K562 (cell line): Measurements from ENCODE around the gene ELFN2. TPM values are rescaled to one million over a fixed set of nuclear protein-coding genes. Genes with fewer than 3 reads are reported as not detected.

Experiments
- ATAC-seq: fragments of 200-7000 bp; cut with Tn5 transposase; 3 replicates; pipeline ENCODE4 v1.9.1; 2020; ENCODE audit warnings: moderate library complexity
- BruUV-seq: library from RNA; stranded (reverse); fragments of 400-500 nt; replicated peaks from 2 replicates; lab custom pipeline; 2021; lab: Mats Ljungman, UMichigan
- CTCF ChIA-PET: fragments of 300-600 bp; formaldehyde crosslinking; extraction: SDS; loops from one replicate; lab custom pipeline; 2021; ENCODE audit warnings: low intra/inter-chr PET ratio; lab: Yijun Ruan, JAX
- POLR2A ChIA-PET: fragments of 300-600, 350-650 bp; sonication (Branson Sonifier 250); formaldehyde crosslinking; extraction: SDS; loops from one replicate; lab custom pipeline; 2021; ENCODE audit warnings: antibody characterized with exemption, inconsistent platforms; lab: Yijun Ruan, JAX
- DNase-seq, 4 experiments: peaks; one replicate each; pipeline versions ENCODE4 v3.0.0 to v3.0.0-alpha.2; 2011 to 2018; ENCODE audit warnings: low spot score in 3 of 4, mixed read lengths in 3 of 4; ENCODE audit errors: extremely low read depth in 1 of 4
- FAIRE-seq: peaks from 2 replicates; lab custom pipeline; 2011; peaks lifted over from hg19 to GRCh38; lab: Jason Lieb, UNC
- H2AFZ ChIP-seq: 2 replicates; pipeline ENCODE4 v1.6.0; 2011; ENCODE audit warnings: low read depth, low read length, control low read depth, inconsistent platforms
- H3K27ac ChIP-seq: fragments of 200-600 bp; 3 replicates; pipeline ENCODE4 v1.8.0; 2011; ENCODE audit warnings: low read depth, mild to moderate bottlenecking, control low read depth, inconsistent platforms, low read length, moderate library complexity, mixed read lengths; ENCODE audit errors: extremely low read depth
- H3K27me3 ChIP-seq, 2 experiments: fragments of 300-600 bp in 1 of 2; 2 replicates in 1 of 2; 3 replicates in 1 of 2; pipeline versions ENCODE4 v1.6.0 to v1.8.0; 2011; ENCODE audit warnings: inconsistent platforms in 2 of 2, low read length in 2 of 2, mild to moderate bottlenecking in 1 of 2, mixed read lengths in 1 of 2, moderate library complexity in 1 of 2; ENCODE audit not compliant: control insufficient read depth in 2 of 2, insufficient read depth in 2 of 2
- H3K36me3 ChIP-seq: fragments of 300-600 bp; 3 replicates; pipeline ENCODE4 v1.8.0; 2011; ENCODE audit warnings: mild to moderate bottlenecking, low read length, inconsistent platforms; ENCODE audit not compliant: control insufficient read depth, insufficient read depth
- H3K4me1 ChIP-seq, 2 experiments: fragments of 200-600 bp in 1 of 2; replicated peaks in 1 of 2; 2 replicates in 1 of 2; 3 replicates in 1 of 2; pipeline versions ENCODE4 v1.5.1 to v1.8.0; 2011; ENCODE audit warnings: inconsistent platforms in 2 of 2, low read length in 2 of 2, mild to moderate bottlenecking in 1 of 2, mixed read lengths in 1 of 2, moderate library complexity in 1 of 2; ENCODE audit not compliant: control insufficient read depth in 2 of 2, insufficient read depth in 2 of 2
- H3K4me2 ChIP-seq: 2 replicates; pipeline ENCODE4 v1.6.1; 2011; ENCODE audit warnings: low read length, control low read depth, inconsistent platforms, mixed read lengths; ENCODE audit not compliant: insufficient read depth
- H3K4me3 ChIP-seq: fragments of 200-600 bp; sonication (generic), shearing (Covaris generic); 2 replicates; pipeline ENCODE4 v1.5.1; 2016; ENCODE audit warnings: control low read depth, inconsistent platforms
- H3K79me2 ChIP-seq: fragments of 200-600 bp; 3 replicates; pipeline ENCODE4 v1.8.0; 2011; ENCODE audit warnings: low read length, inconsistent platforms; ENCODE audit not compliant: control insufficient read depth, insufficient read depth
- H3K9ac ChIP-seq, 2 experiments: 2 replicates each; pipeline versions ENCODE4 v1.6.0 to v1.6.1; 2011; ENCODE audit warnings: low read depth in 2 of 2, low read length in 2 of 2, control low read depth in 1 of 2, inconsistent platforms in 1 of 2, mild to moderate bottlenecking in 1 of 2, mixed read lengths in 1 of 2; ENCODE audit not compliant: insufficient read depth in 1 of 2
- H3K9me1 ChIP-seq: one replicate; pipeline ENCODE4 v1.6.0; 2011; ENCODE audit warnings: inconsistent platforms, mild to moderate bottlenecking, low read length, moderate library complexity; ENCODE audit not compliant: control insufficient read depth, insufficient read depth
- H3K9me3 ChIP-seq: replicated peaks from 2 replicates; pipeline ENCODE4 v1.5.1; 2011; ENCODE audit warnings: low read depth, low read length, inconsistent platforms; ENCODE audit not compliant: control insufficient read depth, insufficient read depth
- H4K20me1 ChIP-seq: replicated peaks from 2 replicates; pipeline ENCODE4 v1.6.1; 2011; ENCODE audit warnings: low read length, inconsistent platforms, mixed read lengths; ENCODE audit not compliant: control insufficient read depth, insufficient read depth
- CBX3 ChIP-seq, 2 experiments: IDR thresholded peaks; 1 replicate in 1 of 2; 2 replicates in 1 of 2; pipeline ENCODE4 v1.6.1; 2012; ENCODE audit warnings: inconsistent platforms in 2 of 2, low read length in 2 of 2, borderline replicate concordance in 1 of 2, control low read depth in 1 of 2
- NCOA1 ChIP-seq: fragments of 450-650 bp; IDR thresholded peaks from 2 replicates; pipeline ENCODE4 v1.6.1; 2016; ENCODE audit warnings: low read depth
- POU5F1 ChIP-seq: fragments of 150-350 bp; IDR thresholded peaks from 2 replicates; pipeline ENCODE4 v1.6.1; 2014; ENCODE audit warnings: borderline replicate concordance, low read length, low read depth, mild to moderate bottlenecking; ENCODE audit not compliant: partially characterized antibody
- RAD51 ChIP-seq: fragments of 450-650 bp; IDR thresholded peaks from 2 replicates; pipeline ENCODE4 v1.7.1; 2016; ENCODE audit warnings: low read depth, mild to moderate bottlenecking, borderline replicate concordance
- TEAD4 ChIP-seq, 2 experiments: sonication (generic) in 1 of 2; formaldehyde crosslinking in 1 of 2; IDR thresholded peaks; 2 replicates each; pipeline versions ENCODE4 v1.6.1 to v1.8.0; 2012 to 2022; ENCODE audit warnings: borderline replicate concordance in 1 of 2, inconsistent platforms in 1 of 2, low read length in 1 of 2, mild to moderate bottlenecking in 1 of 2, missing genetic modification reagents in 1 of 2
- ZNF41 ChIP-seq: fragments of 250-450 bp; sonication (Bioruptor Pico); conservative IDR thresholded peaks from 2 replicates; pipeline ENCODE4 v1.4.0; 2020; ENCODE audit warnings: mild to moderate bottlenecking
- WGBS: fragments of 100-300 bp; shearing (Covaris generic); methylation state at CpG from one replicate; pipeline ENCODE4 v1.1.6; 2016; ENCODE audit warnings: low coverage, mixed read lengths; ENCODE audit not compliant: insufficient coverage; ENCODE audit errors: missing lambda C conversion rate; 5-methylcytosine and 5-hydroxymethylcytosine counted together
- in situ Hi-C: fragments of 300-500 bp; cut with MboI; formaldehyde crosslinking; loops from 4 replicates; pipeline ENCODE4 v1.15.0; 2018; ENCODE audit warnings: inconsistent platforms, mixed read lengths
- intact Hi-C: fragments of 100-400 bp; cut with micrococcal nuclease; formaldehyde crosslinking; loops from 2 replicates; pipeline ENCODE4 v1.14.2; 2022
- polyA plus RNA-seq, 8 experiments: library from polyadenylated mRNA; depleted of rRNA in 4 of 8; stranded (reverse) in 5 of 8; unstranded in 3 of 8; fragments of >200 nt; fragmentation: Nextera tagmentation in 2 of 8; fragmentation: Illumina TruSeq in 1 of 8; extraction: Ambion mirVana in 2 of 8; extraction: Trizol in 1 of 8; gene quantifications; 2 replicates each; pipeline versions ENCODE4 v1.2.1 to v1.2.3, GENCODE V29; 2011 to 2014; ENCODE audit warnings: inconsistent platforms in 1 of 8, missing spikeins in 1 of 8
- total RNA-seq, 7 experiments: library from RNA; depleted of rRNA in 6 of 7; stranded (reverse); fragments of >200 nt in 6 of 7; fragmentation: Illumina TruSeq in 2 of 7; extraction: Trizol in 2 of 7; gene quantifications; 2 replicates each; pipeline versions ENCODE4 v1.2.1 to v1.2.3, GENCODE V29; 2011 to 2021; ENCODE audit warnings: low replicate concordance in 1 of 7
- TF ChIP-seq, protein P1 (sequence below): sonication (generic); formaldehyde crosslinking; IDR thresholded peaks from 2 replicates; pipeline ENCODE4 v1.9.0; 2022; ENCODE audit warnings: mild to moderate bottlenecking, missing genetic modification reagents
- TF ChIP-seq, protein P2 (sequence below): sonication (generic); formaldehyde crosslinking; IDR thresholded peaks from 2 replicates; pipeline ENCODE4 v1.5.0; 2020; ENCODE audit warnings: missing genetic modification reagents

The ELFN2 gene
- total and polyA plus RNA-seq, 9 of the 15 experiments (the other 6 are each of a cell fraction or from before 2014, with no cell fraction given): not detected

DNA sequence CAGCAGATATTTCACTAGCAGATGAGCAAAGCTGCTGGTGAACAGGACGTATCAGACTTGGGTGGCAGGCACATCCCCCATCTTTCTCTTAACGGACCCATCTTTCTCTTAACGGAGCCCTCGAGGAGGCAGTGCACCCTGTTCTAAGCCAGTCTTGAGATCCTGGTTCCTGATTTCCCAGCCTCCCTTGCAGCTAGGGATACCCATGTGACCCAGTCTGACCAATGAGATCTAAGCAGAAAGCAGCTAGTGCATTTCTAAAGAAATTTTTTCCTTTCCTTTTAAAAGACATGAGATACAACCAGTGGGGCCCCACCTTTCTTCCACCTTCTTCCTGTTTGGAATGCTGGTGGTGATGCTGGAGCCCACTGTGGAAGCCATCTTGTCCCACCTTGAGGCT is 13.6 kb upstream of the ELFN2 start:
- FAIRE-seq: no peak
- no peaks in the 10 kb centered on the region for H3K79me2 ChIP-seq
- peaks cover 0 to 23% of the 10 kb centered on the region in 2 experiments; a peak in 2 of 5 replicates for H3K27me3 ChIP-seq
- no peaks in the 10 kb centered on the region for H3K4me1 ChIP-seq
- H3K36me3 ChIP-seq: no peaks in the 10 kb centered on the region
- peak in 2 of 4 experiments; percentile 39 to 50 for DNase-seq
- H3K4me2 ChIP-seq: no peak overlapping the region
- no peak overlapping the region for H3K27ac ChIP-seq
- H4K20me1 ChIP-seq: no peaks in the 10 kb centered on the region
- WGBS: 3% methylated on average over 4 of the region's 4 CpGs
- CTCF ChIA-PET: no interaction called here
- TF ChIP-seq, protein P1, sequence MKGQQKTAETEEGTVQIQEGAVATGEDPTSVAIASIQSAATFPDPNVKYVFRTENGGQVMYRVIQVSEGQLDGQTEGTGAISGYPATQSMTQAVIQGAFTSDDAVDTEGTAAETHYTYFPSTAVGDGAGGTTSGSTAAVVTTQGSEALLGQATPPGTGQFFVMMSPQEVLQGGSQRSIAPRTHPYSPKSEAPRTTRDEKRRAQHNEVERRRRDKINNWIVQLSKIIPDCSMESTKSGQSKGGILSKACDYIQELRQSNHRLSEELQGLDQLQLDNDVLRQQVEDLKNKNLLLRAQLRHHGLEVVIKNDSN (CRISPR knock-in tag): peak; percentile 79
- TF ChIP-seq, protein P2, sequence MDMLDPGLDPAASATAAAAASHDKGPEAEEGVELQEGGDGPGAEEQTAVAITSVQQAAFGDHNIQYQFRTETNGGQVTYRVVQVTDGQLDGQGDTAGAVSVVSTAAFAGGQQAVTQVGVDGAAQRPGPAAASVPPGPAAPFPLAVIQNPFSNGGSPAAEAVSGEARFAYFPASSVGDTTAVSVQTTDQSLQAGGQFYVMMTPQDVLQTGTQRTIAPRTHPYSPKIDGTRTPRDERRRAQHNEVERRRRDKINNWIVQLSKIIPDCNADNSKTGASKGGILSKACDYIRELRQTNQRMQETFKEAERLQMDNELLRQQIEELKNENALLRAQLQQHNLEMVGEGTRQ: peak; percentile 68
- TF ChIP-seq ZNF41 (CRISPR knock-in tag) (no peak), NCOA1 (no peak), CBX3 (IDR thresholded peaks at IDR 0.05; ENCODE audit: borderline replicate concordance in 1 of 2, low read length in 2 of 2) (0 out of 3 replicates have a peak, but pooled peaks of 1 of the 2 experiments have one; percentile 48), RAD51 (peak; percentile 37; the same call in 1 of the 2 replicates), TEAD4 (IDR thresholded peaks at IDR 0.05; ENCODE audit: low read length) (no peak), TEAD4 (CRISPR knock-in tag; IDR thresholded peaks at IDR 0.05; ENCODE audit: borderline replicate concordance) (no peak), POU5F1 (no peak)
- POLR2A ChIA-PET: no interaction called here
- in situ Hi-C loops: no loop called here
- intact Hi-C loops: no loop called here
- H2AFZ ChIP-seq: no peak overlapping the region
- H3K4me3 ChIP-seq: no peak overlapping the region
- BruUV-seq: no TSS peak
- no peaks in the 10 kb centered on the region for H3K9me3 ChIP-seq
- H3K9me1 ChIP-seq: no peaks in the 10 kb centered on the region
- H3K9ac ChIP-seq: no peak overlapping the region
- no peak for ATAC-seq
